Mesendoderm (in vitro differentiated cells): ENCODE results near the gene ADD3.
"Not testable (repeated sequence)": the region's sequence is repeated elsewhere in the genome, so short reads cannot be mapped to it uniquely, and the experiment has no call there.

Experiments used
- DNase-seq: peaks from one replicate; pipeline ENCODE4 v3.0.0; 2013
- H2AK5ac ChIP-seq: 2 replicates; pipeline ENCODE4 v1.6.1; 2013; ENCODE audit warnings: low read length, inconsistent platforms
- H2BK120ac ChIP-seq: 2 replicates; pipeline ENCODE4 v1.6.1; 2013; ENCODE audit warnings: low read depth, mild to moderate bottlenecking, low read length, moderate library complexity, mixed read lengths
- H2BK15ac ChIP-seq: replicated peaks from 2 replicates; pipeline ENCODE4 v1.6.1; 2013; ENCODE audit warnings: low read depth, mild to moderate bottlenecking, moderate library complexity
- H2BK5ac ChIP-seq: 2 replicates; pipeline ENCODE4 v1.6.1; 2013; ENCODE audit warnings: low read length, inconsistent platforms
- H3K18ac ChIP-seq: 2 replicates; pipeline ENCODE4 v1.6.1; 2013; ENCODE audit warnings: mild to moderate bottlenecking, low read length, mixed read lengths
- H3K23ac ChIP-seq: one replicate; pipeline ENCODE4 v1.6.1; 2013; ENCODE audit warnings: low read length
- H3K27ac ChIP-seq: 2 replicates; pipeline ENCODE4 v1.5.1; 2013; ENCODE audit warnings: low read depth, mild to moderate bottlenecking, inconsistent platforms, low read length, moderate library complexity
- H3K27me3 ChIP-seq: 2 replicates; pipeline ENCODE4 v1.6.1; 2013; ENCODE audit warnings: low read length, control low read depth, mild to moderate bottlenecking, inconsistent platforms; ENCODE audit not compliant: insufficient read depth, poor library complexity
- H3K36me3 ChIP-seq: 2 replicates; pipeline ENCODE4 v1.6.1; 2013; ENCODE audit warnings: low read length, inconsistent platforms; ENCODE audit not compliant: control insufficient read depth, insufficient read depth
- H3K4ac ChIP-seq: one replicate; pipeline ENCODE4 v1.6.1; 2013; ENCODE audit warnings: low read depth, mild to moderate bottlenecking, low read length, moderate library complexity
- H3K4me1 ChIP-seq: 2 replicates; pipeline ENCODE4 v1.6.1; 2013; ENCODE audit warnings: low read depth, low read length, inconsistent platforms; ENCODE audit not compliant: control insufficient read depth
- H3K4me2 ChIP-seq: 2 replicates; pipeline ENCODE4 v1.6.1; 2013; ENCODE audit warnings: low read length
- H3K4me3 ChIP-seq: 2 replicates; pipeline ENCODE4 v1.5.1; 2013; ENCODE audit warnings: mild to moderate bottlenecking, low read length
- H3K56ac ChIP-seq: one replicate; pipeline ENCODE4 v1.6.1; 2013; ENCODE audit warnings: low read length
- H3K79me1 ChIP-seq: 2 replicates; pipeline ENCODE4 v1.6.1; 2013; ENCODE audit warnings: low read length, inconsistent platforms
- H3K79me2 ChIP-seq: 2 replicates; pipeline ENCODE4 v1.6.1; 2013; ENCODE audit warnings: mild to moderate bottlenecking, low read length; ENCODE audit not compliant: control insufficient read depth, insufficient read depth
- H3K9ac ChIP-seq: 2 replicates; pipeline ENCODE4 v1.6.1; 2013; ENCODE audit warnings: low read length, inconsistent platforms
- H4K5ac ChIP-seq: one replicate; pipeline ENCODE4 v1.6.1; 2013; ENCODE audit warnings: low read length
- H4K8ac ChIP-seq: one replicate; pipeline ENCODE4 v1.6.1; 2013; ENCODE audit warnings: low read depth, mild to moderate bottlenecking, control low read depth, low read length, moderate library complexity
- WGBS: extraction: QIAGEN DNeasy Blood & Tissue Kit; methylation state at CpG from one replicate; pipeline ENCODE4 v1.1.7; 2013; ENCODE audit warnings: low lambda C conversion rate, missing lambda C conversion rate; ENCODE audit not compliant: insufficient coverage; ENCODE audit errors: extremely low coverage; 5-methylcytosine and 5-hydroxymethylcytosine counted together

ADD3 gene

GRCh38 chr10:110048781-110049180, 41.0 kb downstream of the ADD3 start:
- Histone ChIP-seq H3K18ac (no peak overlapping the region), H2BK15ac (no peak overlapping the region), H3K4ac (no peak overlapping the region), H3K4me1 (no peaks in the 10 kb centered on the region), H3K36me3 (no peaks in the 10 kb centered on the region), H3K56ac (no peak overlapping the region), H2BK5ac (no peak overlapping the region), H2AK5ac (no peak overlapping the region), H2BK120ac (no peak overlapping the region), H3K27me3 (no peaks in the 10 kb centered on the region), H3K79me1 (peaks cover 1% of the 10 kb centered on the region), H3K23ac (no peak overlapping the region), H3K4me3 (no peak overlapping the region), H3K27ac (no peak overlapping the region), H4K5ac (no peak overlapping the region), H4K8ac (no peak overlapping the region), H3K4me2 (no peak overlapping the region), H3K9ac (no peak overlapping the region), H3K79me2 (no peaks in the 10 kb centered on the region)
- DNase-seq = no peak
- no CpG with 5 or more reads among the region's 1 CpG for WGBS

- H3K4me2 ChIP-seq, H3K18ac ChIP-seq, H3K79me1 ChIP-seq, H3K4ac ChIP-seq, H2AK5ac ChIP-seq, H4K8ac ChIP-seq, H2BK120ac ChIP-seq, H3K36me3 ChIP-seq, H3K27me3 ChIP-seq, H3K23ac ChIP-seq, H3K79me2 ChIP-seq, H3K56ac ChIP-seq, H3K4me1 ChIP-seq, H4K5ac ChIP-seq, H2BK5ac ChIP-seq, H3K27ac ChIP-seq, H3K9ac ChIP-seq, DNase-seq, H2BK15ac ChIP-seq, H3K4me3 ChIP-seq: not testable (repeated sequence)
- WGBS = no CpG with 5 or more reads among the region's 7 CpGs
Measured at GRCh38 chr10:110049889-110050591, 42.3 kb downstream of the ADD3 start.

GRCh38 chr10:110051487-110051886, 43.7 kb downstream of the ADD3 start:
- H3K23ac ChIP-seq = no peak overlapping the region
- H3K56ac ChIP-seq = no peak overlapping the region
- H3K27me3 ChIP-seq = no peaks in the 10 kb centered on the region
- H3K18ac ChIP-seq = no peak overlapping the region
- no peak overlapping the region for H4K8ac ChIP-seq
- no peak overlapping the region for H3K27ac ChIP-seq
- H3K4me1 ChIP-seq = no peaks in the 10 kb centered on the region
- H3K4me3 ChIP-seq = no peak overlapping the region
- H3K36me3 ChIP-seq = no peaks in the 10 kb centered on the region
- H2BK120ac ChIP-seq = no peak overlapping the region
- no peak overlapping the region for H3K4me2 ChIP-seq
- DNase-seq = no peak
- H3K4ac ChIP-seq = no peak overlapping the region
- no peak overlapping the region for H3K9ac ChIP-seq
- WGBS = no CpG with 5 or more reads among the region's 2 CpGs
- H2BK15ac ChIP-seq = no peak overlapping the region
- no peaks in the 10 kb centered on the region for H3K79me2 ChIP-seq
- H3K79me1 ChIP-seq = no peaks in the 10 kb centered on the region
- H2AK5ac ChIP-seq = no peak overlapping the region
- no peak overlapping the region for H2BK5ac ChIP-seq
- H4K5ac ChIP-seq = no peak overlapping the region

- no peak overlapping the region for H2AK5ac ChIP-seq
- H3K4me3 ChIP-seq = no peak overlapping the region
- no peaks in the 10 kb centered on the region for H3K36me3 ChIP-seq
- H4K8ac ChIP-seq = no peak overlapping the region
- H3K79me2 ChIP-seq = no peaks in the 10 kb centered on the region
- no peaks in the 10 kb centered on the region for H3K4me1 ChIP-seq
- H3K4me2 ChIP-seq = no peak overlapping the region
- no peak overlapping the region for H2BK120ac ChIP-seq
- no peak overlapping the region for H3K9ac ChIP-seq
- no peak overlapping the region for H2BK5ac ChIP-seq
- H2BK15ac ChIP-seq = no peak overlapping the region
- no peak overlapping the region for H3K56ac ChIP-seq
- no peaks in the 10 kb centered on the region for H3K27me3 ChIP-seq
- DNase-seq = no peak
- no peak overlapping the region for H4K5ac ChIP-seq
- no peak overlapping the region for H3K27ac ChIP-seq
- H3K18ac ChIP-seq = no peak overlapping the region
- no peaks in the 10 kb centered on the region for H3K79me1 ChIP-seq
- H3K23ac ChIP-seq = no peak overlapping the region
- H3K4ac ChIP-seq = no peak overlapping the region
Measured at GRCh38 chr10:110052916-110053315, 45.1 kb downstream of the ADD3 start.

- no peak overlapping the region for H3K23ac ChIP-seq
- H3K79me1 ChIP-seq = peaks cover 7% of the 10 kb centered on the region
- H3K4me2 ChIP-seq = no peak overlapping the region
- H2BK120ac ChIP-seq = no peak overlapping the region
- no peak overlapping the region for H3K4ac ChIP-seq
- H3K79me2 ChIP-seq = peaks cover 6% of the 10 kb centered on the region
- H3K27ac ChIP-seq = no peak overlapping the region
- H3K56ac ChIP-seq = no peak overlapping the region
- H2AK5ac ChIP-seq = no peak overlapping the region
- no peak for DNase-seq
- H3K27me3 ChIP-seq = no peaks in the 10 kb centered on the region
- no peak overlapping the region for H2BK15ac ChIP-seq
- peaks cover 4% of the 10 kb centered on the region for H3K4me1 ChIP-seq
- no peak overlapping the region for H4K8ac ChIP-seq
- WGBS = no CpG with 5 or more reads among the region's 2 CpGs
- H3K9ac ChIP-seq = no peak overlapping the region
- H4K5ac ChIP-seq = no peak overlapping the region
- H3K36me3 ChIP-seq = no peaks in the 10 kb centered on the region
- H3K4me3 ChIP-seq = no peak overlapping the region
- H2BK5ac ChIP-seq = no peak overlapping the region
- H3K18ac ChIP-seq = no peak overlapping the region
Measured at GRCh38 chr10:110056822-110057221, 49.0 kb downstream of the ADD3 start.

- Histone ChIP-seq H2BK120ac (no peak overlapping the region), H4K8ac (no peak overlapping the region), H2BK15ac (no peak overlapping the region), H2BK5ac (no peak overlapping the region), H2AK5ac (no peak overlapping the region), H3K36me3 (no peaks in the 10 kb centered on the region), H3K79me2 (peaks cover 6% of the 10 kb centered on the region), H3K9ac (no peak overlapping the region), H3K4ac (no peak overlapping the region), H3K4me2 (no peak overlapping the region), H3K56ac (no peak overlapping the region), H3K27me3 (no peaks in the 10 kb centered on the region), H3K27ac (no peak overlapping the region), H3K23ac (no peak overlapping the region), H3K4me3 (no peak overlapping the region), H3K4me1 (peaks cover 4% of the 10 kb centered on the region), H4K5ac (no peak overlapping the region), H3K18ac (no peak overlapping the region), H3K79me1 (peaks cover 7% of the 10 kb centered on the region)
- no CpG with 5 or more reads among the region's 1 CpG for WGBS
- no peak for DNase-seq
Measured at GRCh38 chr10:110057456-110057855, 49.7 kb downstream of the ADD3 start.
